ENCODE data around the gene PTPRG.

The PTPRG gene

GRCh38 chr3:61580982-61581643, 19.7 kb downstream of the PTPRG start:
- H2BK12ac ChIP-seq (ENCODE audit: low read length), result no peak overlapping the region
- H2AFZ ChIP-seq (ENCODE audit: insufficient read depth, low read length, poor library complexity), result no peak overlapping the region
- H4K12ac ChIP-seq (ENCODE audit: low read depth, low read length), result no peak overlapping the region
- no peak overlapping the region for H3K23ac ChIP-seq (ENCODE audit: low read length)
- no peak overlapping the region for H2BK120ac ChIP-seq (ENCODE audit: insufficient read depth, low read length, poor library complexity)
- no CpG with 5 or more reads among the region's 7 CpGs for WGBS (ENCODE audit: extremely low coverage, insufficient coverage, insufficient read length)
- H3K4me2 ChIP-seq (ENCODE audit: low read length), result no peak overlapping the region
- H3K79me2 ChIP-seq (ENCODE audit: control insufficient read depth, insufficient read depth, low read length, poor library complexity), result no peaks in the 10 kb centered on the region
- no peaks in the 10 kb centered on the region for H3K27me3 ChIP-seq (ENCODE audit: insufficient read depth, low read length)
- H2BK5ac ChIP-seq (ENCODE audit: low read depth, low read length, poor library complexity), result no peak overlapping the region
- peak overlapping the region; percentile 75 for H3K9ac ChIP-seq (ENCODE audit: low read length)
- H3K4me3 ChIP-seq (ENCODE audit: low read depth, low read length), result no peak overlapping the region
- H4K8ac ChIP-seq (ENCODE audit: low read depth, low read length), result no peak overlapping the region
- H3K4ac ChIP-seq (ENCODE audit: low read depth, low read length), result no peak overlapping the region
- H4K91ac ChIP-seq (ENCODE audit: low read depth, low read length), result no peak overlapping the region
- H3K36me3 ChIP-seq (ENCODE audit: control insufficient read depth in 1 of 2, insufficient read depth in 2 of 2, low read length in 2 of 2), result no peaks in the 10 kb centered on the region
- H2AK5ac ChIP-seq (ENCODE audit: low read length), result no peak overlapping the region
- H3K79me1 ChIP-seq (ENCODE audit: low read length), result no peaks in the 10 kb centered on the region
- no peaks in the 10 kb centered on the region for H3K9me3 ChIP-seq (ENCODE audit: insufficient read depth, low read depth, low read length)
- H3K14ac ChIP-seq (ENCODE audit: low read length), result no peak overlapping the region
- no peak for DNase-seq
- H3K18ac ChIP-seq (ENCODE audit: low read length), result no peak overlapping the region
- no peak overlapping the region for H3K27ac ChIP-seq (ENCODE audit: low read depth, low read length)
- peaks cover 2 to 5% of the 10 kb centered on the region in 2 experiments for H3K4me1 ChIP-seq (ENCODE audit: control insufficient read depth in 1 of 2, insufficient read depth in 2 of 2, low read length in 2 of 2)

GRCh38 chr3:61582287-61582686, 20.9 kb downstream of the PTPRG start:
- H2BK120ac ChIP-seq (ENCODE audit: insufficient read depth, low read length, poor library complexity), result no peak overlapping the region
- H3K4ac ChIP-seq (ENCODE audit: low read depth, low read length), result no peak overlapping the region
- H3K27me3 ChIP-seq (ENCODE audit: insufficient read depth, low read length), result no peaks in the 10 kb centered on the region
- no CpG with 5 or more reads among the region's 4 CpGs for WGBS (ENCODE audit: extremely low coverage, insufficient coverage, insufficient read length)
- no peak for DNase-seq
- no peak overlapping the region for H4K12ac ChIP-seq (ENCODE audit: low read depth, low read length)
- H3K9ac ChIP-seq (ENCODE audit: low read length), result no peak overlapping the region
- H4K8ac ChIP-seq (ENCODE audit: low read depth, low read length), result no peak overlapping the region
- H3K4me3 ChIP-seq (ENCODE audit: low read depth, low read length), result no peak overlapping the region
- H3K4me1 ChIP-seq (ENCODE audit: control insufficient read depth in 1 of 2, insufficient read depth in 2 of 2, low read length in 2 of 2), result peaks cover 2 to 5% of the 10 kb centered on the region in 2 experiments
- H4K91ac ChIP-seq (ENCODE audit: low read depth, low read length), result no peak overlapping the region
- H2AK5ac ChIP-seq (ENCODE audit: low read length), result no peak overlapping the region
- no peaks in the 10 kb centered on the region for H3K9me3 ChIP-seq (ENCODE audit: insufficient read depth, low read depth, low read length)
- H3K18ac ChIP-seq (ENCODE audit: low read length), result no peak overlapping the region
- H2BK12ac ChIP-seq (ENCODE audit: low read length), result no peak overlapping the region
- H3K4me2 ChIP-seq (ENCODE audit: low read length), result no peak overlapping the region
- H3K14ac ChIP-seq (ENCODE audit: low read length), result no peak overlapping the region
- no peak overlapping the region for H2AFZ ChIP-seq (ENCODE audit: insufficient read depth, low read length, poor library complexity)
- H3K79me2 ChIP-seq (ENCODE audit: control insufficient read depth, insufficient read depth, low read length, poor library complexity), result no peaks in the 10 kb centered on the region
- H2BK5ac ChIP-seq (ENCODE audit: low read depth, low read length, poor library complexity), result no peak overlapping the region
- no peaks in the 10 kb centered on the region for H3K36me3 ChIP-seq (ENCODE audit: control insufficient read depth in 1 of 2, insufficient read depth in 2 of 2, low read length in 2 of 2)
- H3K79me1 ChIP-seq (ENCODE audit: low read length), result no peaks in the 10 kb centered on the region
- no peak overlapping the region for H3K27ac ChIP-seq (ENCODE audit: low read depth, low read length)
- no peak overlapping the region for H3K23ac ChIP-seq (ENCODE audit: low read length)

DNA sequence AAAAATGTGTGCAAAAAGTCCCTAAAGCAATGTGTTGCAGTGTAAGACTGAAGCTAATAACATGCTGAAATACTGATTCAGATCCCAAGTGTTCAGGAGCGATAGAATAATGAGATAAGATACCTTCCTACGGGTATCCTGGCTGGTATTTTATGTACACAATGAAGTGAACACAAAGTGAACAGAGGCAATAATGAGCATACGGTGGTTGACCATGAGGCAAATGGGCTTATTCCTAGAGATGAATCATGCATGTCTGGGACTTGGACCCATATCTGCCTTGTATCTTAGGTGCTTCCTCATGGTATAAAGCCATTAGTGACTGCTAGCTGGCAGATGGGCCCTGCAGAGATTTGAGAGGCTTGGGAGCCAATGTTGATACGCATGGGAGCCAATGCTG, 21.5 kb downstream of the PTPRG start:
- no peak overlapping the region for H2BK5ac ChIP-seq (ENCODE audit: low read depth, low read length, poor library complexity)
- H3K4me3 ChIP-seq (ENCODE audit: low read depth, low read length), result no peak overlapping the region
- WGBS (ENCODE audit: extremely low coverage, insufficient coverage, insufficient read length), result no CpG with 5 or more reads among the region's 4 CpGs
- no peak overlapping the region for H2AK5ac ChIP-seq (ENCODE audit: low read length)
- H4K12ac ChIP-seq (ENCODE audit: low read depth, low read length), result no peak overlapping the region
- no peak overlapping the region for H4K91ac ChIP-seq (ENCODE audit: low read depth, low read length)
- H3K27ac ChIP-seq (ENCODE audit: low read depth, low read length), result no peak overlapping the region
- no peak overlapping the region for H2BK12ac ChIP-seq (ENCODE audit: low read length)
- no peak overlapping the region for H3K14ac ChIP-seq (ENCODE audit: low read length)
- no peak overlapping the region for H4K8ac ChIP-seq (ENCODE audit: low read depth, low read length)
- H3K79me1 ChIP-seq (ENCODE audit: low read length), result no peaks in the 10 kb centered on the region
- no peak overlapping the region for H3K4ac ChIP-seq (ENCODE audit: low read depth, low read length)
- DNase-seq, result peak; percentile 61 to 70
- no peaks in the 10 kb centered on the region for H3K79me2 ChIP-seq (ENCODE audit: control insufficient read depth, insufficient read depth, low read length, poor library complexity)
- peaks cover 2 to 5% of the 10 kb centered on the region in 2 experiments for H3K4me1 ChIP-seq (ENCODE audit: control insufficient read depth in 1 of 2, insufficient read depth in 2 of 2, low read length in 2 of 2)
- no peaks in the 10 kb centered on the region for H3K27me3 ChIP-seq (ENCODE audit: insufficient read depth, low read length)
- H3K9ac ChIP-seq (ENCODE audit: low read length), result no peak overlapping the region
- no peak overlapping the region for H3K18ac ChIP-seq (ENCODE audit: low read length)
- no peak overlapping the region for H3K4me2 ChIP-seq (ENCODE audit: low read length)
- no peaks in the 10 kb centered on the region for H3K9me3 ChIP-seq (ENCODE audit: insufficient read depth, low read depth, low read length)
- H2AFZ ChIP-seq (ENCODE audit: insufficient read depth, low read length, poor library complexity), result no peak overlapping the region
- no peak overlapping the region for H2BK120ac ChIP-seq (ENCODE audit: insufficient read depth, low read length, poor library complexity)
- H3K36me3 ChIP-seq (ENCODE audit: control insufficient read depth in 1 of 2, insufficient read depth in 2 of 2, low read length in 2 of 2), result no peaks in the 10 kb centered on the region
- no peak overlapping the region for H3K23ac ChIP-seq (ENCODE audit: low read length)

DNA sequence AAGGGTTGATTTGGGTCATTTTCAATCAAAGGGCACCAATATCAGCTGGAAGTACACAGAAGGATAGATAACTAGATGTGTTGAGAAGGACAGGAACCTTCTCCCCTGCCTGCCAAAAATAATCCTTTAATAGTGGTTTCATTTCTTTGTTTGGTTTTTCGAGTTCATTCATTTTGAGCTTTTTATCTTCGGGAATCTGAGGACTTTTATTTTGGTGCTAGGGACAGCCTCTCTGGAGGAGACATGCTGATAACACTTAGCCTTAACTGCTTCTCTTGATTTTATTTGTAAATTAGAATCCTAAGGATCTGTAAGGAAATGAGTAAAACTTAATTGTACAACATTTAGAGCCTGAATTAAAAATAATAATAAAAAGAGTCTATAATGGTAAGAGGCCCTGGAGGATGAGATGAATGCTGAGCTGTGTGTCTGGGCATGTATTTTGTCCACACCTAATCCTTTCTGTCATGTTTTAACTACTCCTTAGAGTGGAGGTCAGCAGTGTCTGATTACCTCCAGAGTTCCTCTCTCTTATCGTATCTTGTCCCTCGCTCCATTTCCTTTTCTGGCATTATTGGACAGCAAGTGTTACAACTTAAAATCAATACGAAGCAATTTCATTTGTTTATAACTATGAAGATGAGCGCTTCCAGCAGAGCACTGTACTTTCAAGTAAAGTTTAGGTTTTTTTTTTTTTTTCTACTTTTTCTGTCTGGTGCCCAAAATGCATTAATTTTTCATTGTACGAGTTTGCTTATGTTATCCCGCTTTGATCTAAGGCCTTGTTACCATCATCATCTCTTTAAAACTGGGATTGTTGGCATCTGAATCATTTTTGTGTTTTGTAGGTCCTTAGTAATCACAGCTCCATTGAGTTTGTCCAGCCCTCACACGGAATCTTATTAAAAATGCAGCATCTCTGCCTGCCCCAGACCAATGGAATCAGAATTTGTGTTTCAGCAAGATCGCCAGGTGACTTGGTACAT, 22.8 kb downstream of the PTPRG start:
- no peaks in the 10 kb centered on the region for H3K36me3 ChIP-seq (ENCODE audit: control insufficient read depth in 1 of 2, insufficient read depth in 2 of 2, low read length in 2 of 2)
- H3K27me3 ChIP-seq (ENCODE audit: insufficient read depth, low read length), result no peaks in the 10 kb centered on the region
- no peak overlapping the region for H3K4me3 ChIP-seq (ENCODE audit: low read depth, low read length)
- H3K18ac ChIP-seq (ENCODE audit: low read length), result no peak overlapping the region
- H3K9me3 ChIP-seq (ENCODE audit: insufficient read depth, low read depth, low read length), result no peaks in the 10 kb centered on the region
- H3K4me1 ChIP-seq (ENCODE audit: control insufficient read depth in 1 of 2, insufficient read depth in 2 of 2, low read length in 2 of 2), result no peaks in the 10 kb centered on the region
- no peak overlapping the region for H2BK5ac ChIP-seq (ENCODE audit: low read depth, low read length, poor library complexity)
- H2AK5ac ChIP-seq (ENCODE audit: low read length), result no peak overlapping the region
- H3K4ac ChIP-seq (ENCODE audit: low read depth, low read length), result no peak overlapping the region
- no peaks in the 10 kb centered on the region for H3K79me1 ChIP-seq (ENCODE audit: low read length)
- H4K8ac ChIP-seq (ENCODE audit: low read depth, low read length), result no peak overlapping the region
- no peak overlapping the region for H3K14ac ChIP-seq (ENCODE audit: low read length)
- no CpG with 5 or more reads among the region's 10 CpGs for WGBS (ENCODE audit: extremely low coverage, insufficient coverage, insufficient read length)
- no peak overlapping the region for H2AFZ ChIP-seq (ENCODE audit: insufficient read depth, low read length, poor library complexity)
- no peaks in the 10 kb centered on the region for H3K79me2 ChIP-seq (ENCODE audit: control insufficient read depth, insufficient read depth, low read length, poor library complexity)
- no peak overlapping the region for H3K9ac ChIP-seq (ENCODE audit: low read length)
- H2BK120ac ChIP-seq (ENCODE audit: insufficient read depth, low read length, poor library complexity), result no peak overlapping the region
- DNase-seq, result no peak
- no peak overlapping the region for H2BK12ac ChIP-seq (ENCODE audit: low read length)
- no peak overlapping the region for H3K23ac ChIP-seq (ENCODE audit: low read length)
- no peak overlapping the region for H3K4me2 ChIP-seq (ENCODE audit: low read length)
- H4K12ac ChIP-seq (ENCODE audit: low read depth, low read length), result no peak overlapping the region
- H4K91ac ChIP-seq (ENCODE audit: low read depth, low read length), result no peak overlapping the region
- no peak overlapping the region for H3K27ac ChIP-seq (ENCODE audit: low read depth, low read length)
